Ovary (tissue), 3 donors: ENCODE data around the gene THRA.

ENCODE experiments used
- CTCF ChIP-seq, 3 donors: fragments of 450-650 bp in 2 of 3; fragments of 200-600 bp in 1 of 3; IDR thresholded peaks; one replicate each; pipeline versions ENCODE4 v1.5.1 to v1.8.0; 2016 to 2022; ENCODE audit warnings: antibody characterized with exemption in 3 of 3, mild to moderate bottlenecking in 1 of 3
- EP300 ChIP-seq: sonication (generic); formaldehyde crosslinking; IDR thresholded peaks from one replicate; pipeline ENCODE4 v1.6.1; 2017; ENCODE audit warnings: antibody characterized with exemption
- POLR2A ChIP-seq: fragments of 450-650 bp; IDR thresholded peaks from one replicate; pipeline ENCODE4 v1.6.1; 2017; ENCODE audit warnings: antibody characterized with exemption, mild to moderate bottlenecking, moderate library complexity
- donor health status: DM: no; HTN: no; CAD: no.

DNA sequence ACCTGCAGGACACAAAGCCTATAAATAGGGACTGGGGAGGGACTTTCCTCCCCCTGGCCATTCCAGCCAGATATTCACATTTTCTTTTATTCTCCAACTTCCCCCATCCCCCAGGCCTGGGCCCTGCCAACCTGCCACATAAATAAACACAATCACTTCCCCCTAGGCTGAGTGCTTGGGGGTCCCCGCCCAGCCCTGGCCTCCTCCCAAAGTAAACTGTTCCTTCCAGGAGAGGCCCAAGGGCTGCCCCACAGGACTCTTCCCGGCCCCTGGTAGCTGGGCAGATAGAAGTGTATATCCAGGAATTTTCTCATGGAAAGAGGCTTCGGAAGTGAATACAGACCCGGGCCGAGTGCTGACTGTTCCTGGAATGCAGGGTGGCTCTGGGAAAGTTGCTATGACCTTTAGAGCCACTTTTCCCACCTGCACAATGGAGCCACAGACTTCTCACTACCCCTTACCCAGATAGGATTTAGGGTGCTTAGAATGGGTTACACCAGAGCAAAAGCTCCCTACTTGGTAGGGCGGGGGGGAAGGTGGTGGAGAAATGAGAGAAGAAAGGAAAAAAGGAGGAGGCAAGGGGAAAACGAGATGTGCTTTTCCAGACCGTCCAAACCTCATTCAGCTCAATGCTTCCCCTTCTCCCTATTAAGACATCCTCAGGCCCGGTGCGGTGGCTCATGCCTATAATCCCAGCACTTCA lies 39.0 kb upstream of the THRA start:
- no peak for TF ChIP-seq CTCF (IDR thresholded peaks at IDR 0.05)
- TF ChIP-seq POLR2A: no peak
- no peak for TF ChIP-seq EP300
